ENCODE measurements around the gene HSPG2.
A peak's percentile ranks its signal among the peaks of the same experiment; 100 is the strongest.

HSPG2 gene

DNA sequence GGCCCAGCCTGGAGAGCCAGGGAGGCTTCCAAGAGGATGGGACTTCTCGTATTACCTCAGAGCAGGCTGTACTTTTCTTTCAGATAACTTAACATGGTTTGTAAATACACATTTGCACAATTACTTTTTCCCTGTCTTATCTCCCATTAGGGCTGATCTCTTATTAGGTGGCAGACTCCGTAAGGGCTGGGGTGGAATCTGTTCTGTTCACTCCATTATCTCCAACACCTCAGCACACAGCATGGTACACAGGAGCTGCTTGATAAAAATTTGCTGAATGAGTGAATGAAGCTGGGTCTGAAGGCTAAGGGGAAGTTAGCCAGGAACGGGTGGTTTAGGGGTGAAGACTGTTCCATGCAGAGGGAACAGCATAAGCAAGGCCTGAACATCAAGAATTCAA, 76.1 kb downstream of the HSPG2 start:
- Histone ChIP-seq H3K36me3 (ENCODE audit: low read depth) (peaks cover 48% of the 10 kb centered on the region), H3K4me3 (ENCODE audit: severe bottlenecking) (no peak overlapping the region), H3K27ac (ENCODE audit: poor library complexity, severe bottlenecking) (no peak overlapping the region), H3K9me3 (ENCODE audit: severe bottlenecking) (no peaks in the 10 kb centered on the region), H3K4me1 (ENCODE audit: insufficient read depth, poor library complexity, severe bottlenecking) (peaks cover 2% of the 10 kb centered on the region), H3K27me3 (ENCODE audit: insufficient read depth, poor library complexity, severe bottlenecking) (no peaks in the 10 kb centered on the region)
- no peak for ATAC-seq (ENCODE audit: low read depth)
- TF ChIP-seq, protein P1, sequence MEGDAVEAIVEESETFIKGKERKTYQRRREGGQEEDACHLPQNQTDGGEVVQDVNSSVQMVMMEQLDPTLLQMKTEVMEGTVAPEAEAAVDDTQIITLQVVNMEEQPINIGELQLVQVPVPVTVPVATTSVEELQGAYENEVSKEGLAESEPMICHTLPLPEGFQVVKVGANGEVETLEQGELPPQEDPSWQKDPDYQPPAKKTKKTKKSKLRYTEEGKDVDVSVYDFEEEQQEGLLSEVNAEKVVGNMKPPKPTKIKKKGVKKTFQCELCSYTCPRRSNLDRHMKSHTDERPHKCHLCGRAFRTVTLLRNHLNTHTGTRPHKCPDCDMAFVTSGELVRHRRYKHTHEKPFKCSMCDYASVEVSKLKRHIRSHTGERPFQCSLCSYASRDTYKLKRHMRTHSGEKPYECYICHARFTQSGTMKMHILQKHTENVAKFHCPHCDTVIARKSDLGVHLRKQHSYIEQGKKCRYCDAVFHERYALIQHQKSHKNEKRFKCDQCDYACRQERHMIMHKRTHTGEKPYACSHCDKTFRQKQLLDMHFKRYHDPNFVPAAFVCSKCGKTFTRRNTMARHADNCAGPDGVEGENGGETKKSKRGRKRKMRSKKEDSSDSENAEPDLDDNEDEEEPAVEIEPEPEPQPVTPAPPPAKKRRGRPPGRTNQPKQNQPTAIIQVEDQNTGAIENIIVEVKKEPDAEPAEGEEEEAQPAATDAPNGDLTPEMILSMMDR (IDR thresholded peaks at IDR 0.05; ENCODE audit: poor library complexity, severe bottlenecking), result no peak
- DNase-seq (ENCODE audit: low spot score), result no peak

DNA sequence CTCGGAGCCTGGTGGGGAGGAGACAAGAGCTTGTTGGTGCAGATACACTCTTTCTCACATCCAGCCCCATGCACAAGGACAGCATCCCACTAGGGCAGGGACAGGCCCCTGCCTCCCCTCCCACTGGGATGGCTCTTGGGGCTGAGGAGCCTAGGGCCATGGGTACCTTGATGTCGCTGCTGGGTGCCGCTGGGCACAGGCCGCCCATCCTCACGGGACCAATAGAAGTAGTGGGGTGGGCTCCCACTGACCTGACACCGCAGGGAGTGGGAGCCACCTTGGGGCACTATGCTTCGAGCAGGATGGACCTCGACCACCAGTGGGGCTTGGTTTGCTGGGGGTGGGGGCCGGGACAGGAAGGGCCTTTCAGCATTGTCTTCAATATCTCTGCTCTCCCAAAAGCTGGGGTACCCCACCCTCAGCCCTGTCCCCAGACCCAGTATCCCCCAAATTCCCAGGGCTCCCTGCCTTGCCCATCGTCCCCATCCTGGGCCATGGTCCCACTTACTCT, 77.4 kb downstream of the HSPG2 start:
- Histone ChIP-seq H3K36me3 (ENCODE audit: low read depth) (peaks cover 53% of the 10 kb centered on the region), H3K4me1 (ENCODE audit: insufficient read depth, poor library complexity, severe bottlenecking) (peaks cover 2% of the 10 kb centered on the region), H3K4me3 (ENCODE audit: severe bottlenecking) (no peak overlapping the region), H3K9me3 (ENCODE audit: severe bottlenecking) (no peaks in the 10 kb centered on the region), H3K27me3 (ENCODE audit: insufficient read depth, poor library complexity, severe bottlenecking) (no peaks in the 10 kb centered on the region), H3K27ac (ENCODE audit: poor library complexity, severe bottlenecking) (no peak overlapping the region)
- DNase-seq (ENCODE audit: low spot score) (peak; percentile 48), ATAC-seq (ENCODE audit: low read depth) (no peak)
- TF ChIP-seq, protein P1 (IDR thresholded peaks at IDR 0.05; ENCODE audit: poor library complexity, severe bottlenecking), result no peak

DNA sequence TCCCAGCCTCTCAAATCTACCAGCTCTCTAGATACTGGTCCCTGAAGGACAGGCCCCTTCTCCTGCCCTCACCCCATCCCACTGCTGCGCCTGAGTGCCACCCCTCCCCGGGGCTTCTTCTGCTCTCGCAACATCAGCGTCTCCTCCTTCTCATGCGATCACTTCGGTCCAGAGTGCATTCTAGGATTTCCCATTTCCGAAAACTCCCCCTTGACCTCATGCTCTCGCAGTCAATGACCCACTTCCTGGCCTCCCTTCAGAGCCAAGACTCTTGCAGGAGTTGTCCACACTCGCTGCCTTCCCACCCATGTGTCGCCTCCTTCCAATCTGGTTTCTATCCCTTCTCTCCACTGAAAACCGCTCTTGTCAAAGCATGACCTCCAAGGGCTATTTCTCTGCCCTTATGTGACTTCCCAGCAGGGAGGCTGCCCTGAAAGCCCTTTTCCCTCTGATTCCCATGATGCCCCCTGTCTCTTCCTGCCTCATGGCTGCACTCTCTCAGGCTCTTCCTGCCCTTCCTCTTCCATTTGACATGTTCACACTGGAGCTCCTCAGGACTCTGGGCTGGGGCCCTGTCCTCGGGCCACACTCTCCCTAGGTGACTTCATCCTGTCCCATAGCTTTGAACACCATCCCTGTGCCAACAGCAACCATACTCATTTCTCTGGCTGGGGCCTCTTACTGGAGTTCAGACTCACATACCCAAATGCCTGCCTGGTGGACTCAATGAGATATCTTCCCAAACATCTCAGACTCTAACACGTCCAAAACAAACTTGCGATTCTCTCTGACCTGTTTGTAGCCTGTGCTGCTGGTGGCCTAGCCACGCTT, 79.1 kb downstream of the HSPG2 start:
- peaks cover 58% of the 10 kb centered on the region for H3K36me3 ChIP-seq (ENCODE audit: low read depth)
- no peak for ATAC-seq (ENCODE audit: low read depth)
- H3K9me3 ChIP-seq (ENCODE audit: severe bottlenecking), result no peaks in the 10 kb centered on the region
- TF ChIP-seq, protein P1 (IDR thresholded peaks at IDR 0.05; ENCODE audit: poor library complexity, severe bottlenecking), result no peak
- no peak for DNase-seq (ENCODE audit: low spot score)
- H3K4me3 ChIP-seq (ENCODE audit: severe bottlenecking), result no peak overlapping the region
- no peak overlapping the region for H3K27ac ChIP-seq (ENCODE audit: poor library complexity, severe bottlenecking)
- no peaks in the 10 kb centered on the region for H3K27me3 ChIP-seq (ENCODE audit: insufficient read depth, poor library complexity, severe bottlenecking)
- peaks cover 2% of the 10 kb centered on the region for H3K4me1 ChIP-seq (ENCODE audit: insufficient read depth, poor library complexity, severe bottlenecking)

DNA sequence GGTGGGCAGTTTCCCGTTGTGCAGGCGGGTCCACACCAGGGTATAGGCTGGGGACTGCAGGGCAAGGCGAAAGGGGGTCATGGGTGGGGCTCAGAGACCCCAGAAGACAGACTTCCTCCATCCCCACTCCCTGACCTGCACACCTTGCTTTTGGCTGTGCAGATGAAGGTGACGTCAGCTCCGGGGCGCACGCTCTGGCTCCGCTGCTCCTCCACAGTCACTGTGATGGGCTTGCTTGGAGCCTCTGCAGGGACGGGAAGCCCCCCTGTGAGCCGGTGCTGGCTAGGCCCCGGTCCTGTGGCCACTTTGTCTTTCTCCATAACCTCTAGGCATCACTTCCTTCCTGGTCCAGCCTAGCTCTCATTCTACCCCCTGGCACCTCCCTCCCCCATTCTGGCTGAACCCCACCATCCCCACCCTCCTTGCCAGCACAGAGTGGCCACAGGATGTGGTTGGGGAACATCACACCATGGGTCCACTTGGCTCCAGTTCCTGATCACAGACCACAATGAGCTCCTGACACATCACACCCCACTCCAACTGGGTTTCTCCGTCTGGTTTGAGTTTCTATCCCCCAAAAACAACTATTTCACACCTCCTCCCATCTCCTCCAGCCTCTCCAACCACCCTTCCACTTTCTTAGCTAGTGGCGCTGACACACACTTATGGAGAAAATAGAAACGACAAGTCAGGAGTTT, 79.8 kb downstream of the HSPG2 start:
- TF ChIP-seq, protein P1 (IDR thresholded peaks at IDR 0.05; ENCODE audit: poor library complexity, severe bottlenecking), result no peak
- Histone ChIP-seq H3K27ac (ENCODE audit: poor library complexity, severe bottlenecking) (no peak overlapping the region), H3K27me3 (ENCODE audit: insufficient read depth, poor library complexity, severe bottlenecking) (no peaks in the 10 kb centered on the region), H3K4me1 (ENCODE audit: insufficient read depth, poor library complexity, severe bottlenecking) (peaks cover 2% of the 10 kb centered on the region), H3K36me3 (ENCODE audit: low read depth) (peaks cover 58% of the 10 kb centered on the region), H3K9me3 (ENCODE audit: severe bottlenecking) (no peaks in the 10 kb centered on the region), H3K4me3 (ENCODE audit: severe bottlenecking) (no peak overlapping the region)
- DNase-seq (ENCODE audit: low spot score) (no peak), ATAC-seq (ENCODE audit: low read depth) (no peak)
